NCI-H1930 (cell line): ENCODE measurements around the gene CYP21A2.
"Not testable (repeated sequence)": the region's sequence is repeated elsewhere in the genome, so short reads cannot be mapped to it uniquely, and the experiment has no call there.

Experiments
- DNase-seq, 2 experiments: peaks; one replicate each; lab custom pipeline; 2025; lab: John Stamatoyannopoulos, UW

Gene CYP21A2

DNA sequence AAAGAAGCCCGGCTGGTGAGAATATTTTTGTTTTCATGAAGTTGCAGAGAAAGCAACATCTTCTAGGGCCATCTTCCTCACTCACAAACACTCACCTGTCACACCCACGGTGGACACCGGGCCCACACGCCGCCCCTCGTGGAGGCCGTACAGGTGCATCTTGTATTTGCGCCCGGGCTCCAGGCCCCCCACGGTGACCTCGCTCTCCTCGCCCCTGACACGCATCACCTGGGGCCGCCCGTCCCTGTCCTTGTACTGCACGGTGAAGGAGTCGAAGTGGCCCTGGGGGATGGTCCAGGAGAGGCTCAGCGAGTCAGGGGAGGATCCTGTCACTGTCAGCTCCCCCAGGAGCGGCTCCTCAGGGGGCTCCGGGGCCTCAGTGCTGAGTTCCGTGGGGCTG is 17.5 kb downstream of the CYP21A2 start:
- not testable (repeated sequence) for DNase-seq

DNA sequence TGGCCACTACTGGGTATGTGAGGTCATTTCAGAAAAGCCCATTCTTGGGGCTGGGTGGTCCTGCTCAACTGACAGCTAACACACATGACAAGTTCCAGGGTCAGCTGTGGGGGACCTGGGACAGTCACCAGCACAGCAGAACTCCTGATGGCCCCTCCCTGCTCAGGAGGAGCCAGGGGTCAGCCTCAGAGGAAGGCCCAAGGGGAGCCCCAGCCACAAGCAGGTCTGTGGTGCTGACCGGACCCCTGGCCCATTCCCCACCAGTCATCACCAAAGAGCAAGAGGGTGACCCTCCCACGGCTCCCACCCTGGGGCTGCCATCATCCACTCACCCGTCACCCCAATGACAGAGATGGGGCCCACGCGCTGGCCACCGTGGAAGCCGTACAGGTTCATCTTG is 18.0 kb downstream of the CYP21A2 start:
- no peak for DNase-seq

- DNase-seq = no peak
Observed at GRCh38 chr6:32057966-32058365, 19.8 kb downstream of the CYP21A2 start.

- no peak for DNase-seq
Observed at GRCh38 chr6:32058511-32058963, 20.3 kb downstream of the CYP21A2 start.

DNA sequence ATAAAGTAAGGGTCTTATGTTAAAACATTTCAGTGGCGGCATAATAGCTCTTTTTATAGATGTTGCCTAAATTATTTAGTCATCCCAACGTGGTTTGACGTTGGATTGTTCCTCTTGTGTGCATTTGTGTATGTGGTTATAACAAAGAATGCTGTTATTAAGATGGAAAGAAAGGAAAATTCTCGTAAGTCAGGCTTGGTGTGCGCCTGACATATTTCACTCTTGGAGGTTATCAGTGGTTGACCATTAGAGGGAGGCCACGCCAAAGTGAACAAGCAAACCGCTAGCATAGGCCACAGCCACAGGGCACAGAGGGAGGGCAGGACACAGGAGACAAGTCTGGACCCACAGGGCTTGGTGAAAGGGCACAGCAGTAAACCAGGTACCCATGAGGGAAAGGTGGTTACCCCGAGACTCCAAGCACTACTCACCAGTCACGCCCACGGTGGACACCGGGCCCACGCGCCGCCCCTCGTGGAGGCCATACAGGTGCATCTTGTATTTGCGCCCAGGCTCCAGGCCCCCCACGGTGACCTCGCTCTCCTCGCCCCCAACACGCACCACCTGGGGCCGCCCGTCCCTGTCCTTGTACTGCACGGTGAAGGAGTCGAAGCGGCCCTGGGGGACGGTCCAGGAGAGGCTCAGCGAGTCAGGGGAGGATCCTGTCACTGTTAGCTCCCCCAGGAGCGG is 22.9 kb downstream of the CYP21A2 start:
- no peak for DNase-seq

- no peak for DNase-seq
Observed at GRCh38 chr6:32064706-32065105, 26.5 kb downstream of the CYP21A2 start.

DNA sequence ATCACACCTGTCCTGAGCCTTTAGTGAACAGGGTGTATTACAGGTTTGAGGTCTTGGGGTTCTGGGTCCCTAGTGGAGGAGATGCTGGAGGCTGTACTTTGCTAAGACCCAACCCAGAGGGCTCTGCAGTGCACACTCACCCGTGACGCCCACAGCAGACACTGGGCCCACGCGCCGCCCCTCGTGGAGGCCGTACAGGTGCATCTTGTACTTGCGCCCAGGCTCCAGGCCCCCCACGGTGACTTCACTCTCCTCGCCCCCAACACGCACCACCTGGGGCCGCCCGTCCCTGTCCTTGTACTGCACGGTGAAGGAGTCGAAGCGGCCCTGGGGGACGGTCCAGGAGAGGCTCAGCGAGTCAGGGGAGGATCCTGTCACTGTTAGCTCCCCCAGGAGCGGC is 29.3 kb downstream of the CYP21A2 start:
- not testable (repeated sequence) for DNase-seq

GRCh38 chr6:32068315-32068714 is 30.1 kb downstream of the CYP21A2 start:
- not testable (repeated sequence) for DNase-seq

- no peak for DNase-seq
Observed at GRCh38 chr6:32068867-32069266, 30.7 kb downstream of the CYP21A2 start.

DNA sequence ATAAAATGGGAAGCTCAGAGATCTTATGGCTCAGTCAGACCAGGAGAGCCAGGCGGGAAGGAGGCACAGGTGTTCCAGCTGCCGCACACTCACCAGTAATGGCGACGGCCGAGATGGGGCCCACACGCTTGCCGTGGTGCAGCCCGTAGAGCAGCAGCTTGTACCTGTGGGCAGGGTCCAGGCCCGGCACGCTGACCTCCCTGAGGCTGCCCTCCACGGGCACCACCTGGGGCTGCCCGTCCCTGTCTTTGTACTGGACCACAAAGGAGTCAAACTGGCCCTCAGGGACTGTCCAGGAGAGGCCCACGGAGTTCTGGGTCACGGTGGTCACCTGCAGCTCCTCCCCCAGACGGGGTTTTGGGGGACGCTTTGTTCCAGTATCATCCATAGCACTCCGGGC is 31.2 kb downstream of the CYP21A2 start:
- no peak for DNase-seq

DNA sequence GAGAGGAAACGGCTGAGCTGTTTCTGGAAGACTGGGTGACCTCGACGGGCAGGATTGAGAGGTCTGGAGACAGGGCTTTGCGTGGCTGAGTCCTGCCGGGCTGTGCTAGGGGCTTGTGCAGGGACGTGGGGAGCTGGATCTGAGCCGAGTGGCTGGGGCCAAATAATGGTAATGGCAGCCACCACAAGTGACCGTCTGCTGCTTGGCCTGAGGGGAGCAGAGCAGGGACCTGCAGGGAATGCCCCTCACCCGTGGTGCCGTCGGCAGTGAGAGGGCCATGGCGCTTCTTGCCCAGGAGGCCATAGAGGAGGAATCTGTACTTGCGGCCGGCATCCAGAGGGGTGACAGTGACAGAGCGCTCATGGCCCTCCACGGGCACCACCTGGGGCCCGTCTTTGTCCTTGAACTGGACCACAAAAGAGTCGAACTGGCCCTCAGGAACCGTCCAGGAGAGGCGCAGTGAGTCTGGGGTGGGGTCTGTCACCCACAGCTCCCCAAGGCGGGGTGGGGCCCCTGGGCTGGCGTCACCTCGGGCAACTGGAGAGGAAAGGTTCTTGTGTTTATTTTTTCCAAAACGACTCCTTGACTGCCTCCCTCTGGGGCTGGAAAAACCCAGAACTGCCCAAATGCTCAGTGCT is 31.8 kb downstream of the CYP21A2 start:
- no peak for DNase-seq

DNA sequence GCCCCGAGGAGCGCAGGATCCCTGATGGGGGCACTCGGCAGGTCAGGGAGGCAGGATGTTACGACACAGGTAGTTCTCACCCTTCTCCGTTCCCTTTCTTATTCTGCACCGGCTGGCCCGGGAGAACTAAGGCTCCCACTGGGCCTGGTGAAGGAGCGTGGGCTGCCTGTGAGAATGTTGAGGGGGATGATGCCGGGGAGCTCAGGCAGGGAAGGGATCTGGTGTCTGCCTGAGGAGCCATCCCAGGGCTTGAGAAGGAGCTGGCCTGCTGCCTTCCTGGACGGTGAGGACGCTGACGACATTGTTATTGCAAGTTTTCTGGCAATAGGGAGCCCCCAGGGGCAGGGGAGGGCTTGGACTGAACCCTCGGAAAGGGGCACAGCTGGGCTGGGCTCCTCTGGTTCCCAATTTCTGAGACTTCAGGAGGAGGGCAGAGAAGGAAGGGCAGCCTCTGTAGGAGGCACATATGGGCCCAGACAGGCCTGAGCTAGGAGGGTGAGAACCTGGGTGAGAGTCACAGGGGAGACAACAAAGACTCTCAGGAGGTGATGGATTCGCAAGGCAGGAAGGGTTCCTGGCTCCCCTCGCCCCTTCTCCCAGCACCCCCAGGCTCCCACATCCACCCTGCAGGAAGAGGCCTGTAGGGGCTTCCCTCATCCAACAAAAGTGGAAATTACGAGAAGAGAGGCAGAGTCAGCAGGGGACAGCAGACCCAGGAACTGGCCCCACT is 32.8 kb downstream of the CYP21A2 start:
- no peak for DNase-seq

DNA sequence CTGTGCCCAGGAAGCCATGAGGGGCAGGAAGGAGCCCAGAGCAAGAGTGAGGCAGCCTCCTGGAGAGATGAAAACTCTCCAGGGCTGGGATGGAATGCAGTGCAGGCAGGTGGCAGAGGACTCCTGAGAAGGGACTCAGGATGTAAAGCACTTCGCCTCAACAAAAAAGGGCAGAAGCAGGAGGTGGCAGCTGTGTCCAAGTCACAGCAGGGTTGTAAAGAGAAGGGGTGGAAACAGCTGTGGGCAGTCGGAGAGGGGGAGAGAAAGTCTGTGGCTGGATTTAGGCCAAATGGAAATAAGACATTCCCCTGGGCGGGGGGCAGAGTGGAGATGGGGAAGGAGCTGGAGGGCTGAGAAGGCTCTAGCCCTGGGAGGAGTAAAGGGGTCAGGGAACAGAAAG is 34.9 kb downstream of the CYP21A2 start:
- no peak for DNase-seq

GRCh38 chr6:32073613-32074012 is 35.4 kb downstream of the CYP21A2 start:
- DNase-seq = no peak

- no peak for DNase-seq
Observed at GRCh38 chr6:32074996-32075532, 36.8 kb downstream of the CYP21A2 start.

- no peak for DNase-seq
Observed at GRCh38 chr6:32075781-32076180, 37.6 kb downstream of the CYP21A2 start.

DNA sequence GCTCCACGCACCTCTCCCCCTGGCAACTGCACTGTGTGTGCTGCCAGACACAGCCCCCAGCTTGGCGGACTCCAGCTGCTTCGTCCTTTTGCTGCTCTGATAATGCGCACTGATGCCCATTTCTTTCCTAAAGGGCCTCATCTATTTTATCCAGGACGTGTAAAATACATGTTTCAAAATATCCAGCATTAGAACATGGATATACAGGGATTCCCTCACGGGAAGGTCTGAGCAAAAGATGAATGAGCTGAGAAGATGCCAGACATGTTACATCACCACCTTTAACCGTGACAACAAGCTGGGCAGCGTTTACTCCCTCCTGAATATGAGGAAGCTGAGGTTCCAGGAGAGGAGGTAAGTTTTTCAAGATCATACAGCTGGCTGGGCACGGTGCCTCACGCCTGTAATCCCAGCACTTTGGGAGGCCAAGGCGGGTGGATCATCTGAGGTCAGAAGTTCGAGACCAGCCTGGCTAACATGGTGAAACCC is 38.1 kb downstream of the CYP21A2 start:
- DNase-seq = no peak

- DNase-seq = no peak
Observed at GRCh38 chr6:32079566-32080290, 41.5 kb downstream of the CYP21A2 start.

- DNase-seq = no peak
Observed at GRCh38 chr6:32081168-32081990, 43.2 kb downstream of the CYP21A2 start.

GRCh38 chr6:32082478-32082877 is 44.3 kb downstream of the CYP21A2 start:
- no peak for DNase-seq

DNA sequence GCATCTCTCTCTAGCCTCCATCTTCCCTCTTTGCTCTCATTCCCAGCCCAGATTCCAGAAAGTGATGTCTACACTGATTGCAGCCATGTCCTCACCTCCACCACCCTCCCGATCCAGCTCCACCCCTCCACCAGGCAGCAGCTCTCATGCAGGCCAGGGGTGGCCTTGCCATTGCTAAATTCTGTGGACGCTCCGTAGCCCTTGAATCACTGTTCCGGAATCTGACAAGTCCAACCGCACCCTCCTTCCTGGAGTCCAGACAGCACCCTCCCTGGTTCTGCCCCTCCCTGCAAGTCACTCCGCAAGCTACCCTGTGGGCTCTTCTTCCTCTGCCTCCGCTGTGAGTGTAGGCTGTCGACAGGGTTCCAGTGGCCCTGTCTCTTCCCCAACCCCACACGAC is 44.7 kb downstream of the CYP21A2 start:
- DNase-seq = no peak
